ENCODE results near the gene GRK4. TPM values are rescaled to one million over a fixed set of nuclear protein-coding genes. Genes with fewer than 3 reads are reported as not detected.
A peak's percentile ranks its signal among the peaks of the same experiment; 100 is the strongest.

The GRK4 gene
- total RNA-seq, 1 donor from 2014 or later = 9.3 TPM

- Mint-ChIP-seq H3K36me3 (peaks cover 50% of the 10 kb centered on the region), H3K27me3 (no peaks in the 10 kb centered on the region), H3K4me1 (ENCODE audit: unreplicated experiment) (peaks cover 16% of the 10 kb centered on the region), H3K9me3 (peaks cover 5% of the 10 kb centered on the region), H3K4me3 (no peak overlapping the region), H3K27ac (peak overlapping the region; percentile 82)
- no peak for DNase-seq (ENCODE audit: extremely low spot score, unreplicated experiment)
- TF ChIP-seq CTCF (conservative IDR thresholded peaks at IDR 0.05) = no peak
Observed at GRCh38 chr4:2923141-2923551, 40.2 kb upstream of the GRK4 start.

- Mint-ChIP-seq H3K27ac (peak overlapping the region; percentile 82), H3K36me3 (peaks cover 45% of the 10 kb centered on the region)
- no peak for TF ChIP-seq CTCF (conservative IDR thresholded peaks at IDR 0.05)
Observed at GRCh38 chr4:2923668-2924173, 39.6 kb upstream of the GRK4 start.

GRCh38 chr4:2924286-2924685 lies 39.1 kb upstream of the GRK4 start:
- no peak for DNase-seq (ENCODE audit: extremely low spot score, unreplicated experiment)
- TF ChIP-seq CTCF (conservative IDR thresholded peaks at IDR 0.05) = no peak
- peak overlapping the region; percentile 67 for H3K27ac Mint-ChIP-seq
- H3K36me3 Mint-ChIP-seq = peaks cover 46% of the 10 kb centered on the region
- peaks cover 4% of the 10 kb centered on the region for H3K9me3 Mint-ChIP-seq
- peaks cover 16% of the 10 kb centered on the region for H3K4me1 Mint-ChIP-seq (ENCODE audit: unreplicated experiment)
- no peak overlapping the region for H3K4me3 Mint-ChIP-seq
- no peaks in the 10 kb centered on the region for H3K27me3 Mint-ChIP-seq

More at GRCh38 chr4:2923668-2924173, 39.6 kb upstream of the GRK4 start:
- DNase-seq (ENCODE audit: extremely low spot score, unreplicated experiment) = no peak
- no peaks in the 10 kb centered on the region for H3K27me3 Mint-ChIP-seq
- H3K4me3 Mint-ChIP-seq = no peak overlapping the region
- peaks cover 4% of the 10 kb centered on the region for H3K9me3 Mint-ChIP-seq
- peaks cover 16% of the 10 kb centered on the region for H3K4me1 Mint-ChIP-seq (ENCODE audit: unreplicated experiment)

- no peak for DNase-seq (ENCODE audit: extremely low spot score, unreplicated experiment)
- Mint-ChIP-seq H3K4me1 (ENCODE audit: unreplicated experiment) (peaks cover 16% of the 10 kb centered on the region), H3K36me3 (peaks cover 41% of the 10 kb centered on the region), H3K27me3 (no peaks in the 10 kb centered on the region), H3K27ac (peak overlapping the region; percentile 67), H3K9me3 (peaks cover 4% of the 10 kb centered on the region), H3K4me3 (no peak overlapping the region)
- no peak for TF ChIP-seq CTCF (conservative IDR thresholded peaks at IDR 0.05)
Observed at GRCh38 chr4:2924765-2925301, 38.5 kb upstream of the GRK4 start.

GRCh38 chr4:2925496-2925895 lies 37.9 kb upstream of the GRK4 start:
- Mint-ChIP-seq H3K4me3 (no peak overlapping the region), H3K9me3 (peaks cover 4% of the 10 kb centered on the region), H3K27ac (no peak overlapping the region), H3K27me3 (no peaks in the 10 kb centered on the region), H3K36me3 (peaks cover 34% of the 10 kb centered on the region), H3K4me1 (ENCODE audit: unreplicated experiment) (peaks cover 16% of the 10 kb centered on the region)
- no peak for DNase-seq (ENCODE audit: extremely low spot score, unreplicated experiment)
- TF ChIP-seq CTCF (conservative IDR thresholded peaks at IDR 0.05) = no peak
